ENCODE results near the gene RNASE7.
A peak's percentile ranks its signal among the peaks of the same experiment; 100 is the strongest.

The RNASE7 gene

GRCh38 chr14:21043974-21044618 is 1.9 kb downstream of the RNASE7 start:
- peak; percentile 20 for DNase-seq

GRCh38 chr14:21047378-21047781 is 5.2 kb downstream of the RNASE7 start:
- DNase-seq, result no peak

GRCh38 chr14:21048638-21049037 is 6.5 kb downstream of the RNASE7 start:
- DNase-seq, result no peak

DNA sequence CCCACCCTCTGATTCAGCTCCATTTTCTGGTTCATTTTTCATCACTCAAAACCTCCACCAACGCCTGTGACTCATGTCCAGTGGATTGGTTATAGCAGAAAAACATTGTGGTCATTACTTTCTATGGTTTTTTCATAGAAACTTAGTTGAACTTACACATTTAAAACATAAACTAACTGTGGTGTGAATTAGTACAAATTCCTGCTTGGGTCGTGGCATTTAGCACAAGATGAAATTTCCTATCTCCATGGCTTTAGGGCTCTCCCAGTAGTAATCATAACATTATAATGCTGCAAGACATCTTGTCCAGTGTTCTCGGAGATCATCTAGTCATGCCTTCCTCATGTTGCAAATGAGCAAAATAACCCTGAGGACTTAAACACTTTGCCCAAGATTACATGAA is 7.1 kb downstream of the RNASE7 start:
- DNase-seq, result no peak

DNA sequence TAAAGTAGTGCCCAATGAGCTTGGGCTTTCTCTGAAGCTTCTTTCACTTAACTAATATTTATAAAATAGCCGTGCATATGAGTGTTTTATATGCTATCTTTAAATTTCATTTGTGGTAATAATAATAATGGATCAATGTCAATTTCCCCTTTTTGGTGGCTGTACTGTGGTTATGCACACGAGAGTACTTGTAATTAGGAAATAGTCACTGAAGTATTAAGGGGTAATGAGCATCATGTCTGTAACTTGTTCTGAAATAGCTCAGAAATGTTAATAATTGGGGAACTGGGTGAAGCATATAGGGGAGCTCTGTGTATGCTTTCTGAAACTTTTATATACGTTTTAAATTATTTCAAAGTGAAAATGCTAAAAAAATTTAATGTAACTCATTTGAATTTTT is 8.4 kb downstream of the RNASE7 start:
- no peak for DNase-seq

DNA sequence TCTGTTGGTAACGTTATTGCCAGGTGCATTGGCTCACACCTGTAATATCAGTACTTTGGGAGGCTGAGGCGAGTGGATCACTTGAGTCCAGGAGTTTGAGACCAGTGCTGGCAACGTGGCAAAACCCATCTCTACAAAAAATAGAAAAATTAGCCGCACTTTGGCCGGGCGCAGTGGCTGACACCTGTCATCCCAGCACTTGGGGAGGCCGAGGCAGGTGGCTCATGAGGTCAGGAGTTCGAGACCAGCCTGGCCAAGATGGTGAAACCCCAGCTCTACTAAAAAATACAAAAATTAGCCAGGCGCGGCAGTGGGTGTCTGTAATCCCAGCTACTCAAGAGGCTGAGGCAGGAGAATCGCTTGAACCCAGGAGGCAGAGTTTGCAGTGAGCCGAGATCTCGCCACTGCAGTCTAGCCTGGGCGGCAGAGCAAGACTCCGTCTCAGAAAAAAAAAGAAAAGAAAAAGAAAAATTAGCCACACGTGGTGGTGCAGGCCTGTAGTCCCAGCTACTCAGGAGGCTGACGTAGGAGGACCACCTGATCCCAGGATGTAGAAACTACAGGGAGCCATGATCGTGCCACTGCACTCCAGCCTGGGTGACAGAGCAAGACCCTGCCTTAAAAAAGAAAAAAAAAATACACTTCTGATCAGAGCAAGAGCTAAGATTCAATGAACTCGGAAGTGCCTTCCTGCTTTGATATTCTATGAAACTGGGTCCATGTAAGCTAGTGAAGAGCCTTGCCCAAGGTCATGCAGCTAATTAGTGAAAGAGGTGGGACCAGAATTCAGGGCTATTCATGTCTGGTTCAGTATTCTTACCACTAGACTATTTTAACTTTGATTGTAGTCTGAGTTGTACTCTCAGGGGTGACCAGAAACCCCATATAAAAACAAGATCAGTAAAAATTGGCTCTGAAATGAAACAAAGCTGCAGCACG is 11.3 kb downstream of the RNASE7 start:
- no peak for DNase-seq

DNA sequence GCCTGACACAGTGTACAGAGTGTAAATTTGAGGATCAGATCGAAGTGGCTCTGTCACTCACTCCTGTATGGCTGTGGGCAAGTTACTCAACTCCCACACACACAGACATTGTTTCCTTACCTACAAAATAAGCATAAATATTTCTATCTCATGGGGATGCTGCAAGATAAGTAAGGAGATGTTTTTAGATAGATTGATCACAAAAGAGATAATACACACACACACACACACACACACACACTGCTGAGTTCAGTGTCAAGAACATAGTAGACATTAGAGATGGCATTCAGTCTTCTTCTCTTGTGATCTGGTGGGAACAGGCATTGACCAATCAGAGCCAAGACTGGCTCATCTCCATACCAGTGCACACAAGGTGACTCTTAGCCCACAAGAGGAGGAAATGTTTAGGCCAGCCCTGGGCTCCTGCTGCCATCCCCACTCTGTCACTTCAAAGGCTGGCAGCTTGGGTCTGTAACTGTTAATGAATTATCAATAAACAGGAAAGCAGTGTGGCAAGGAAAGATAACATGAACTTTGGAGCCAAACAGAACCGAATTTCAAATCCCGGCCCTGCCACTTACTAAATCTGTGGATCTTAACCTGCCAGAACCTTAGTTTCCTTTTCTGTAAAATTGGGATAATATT is 12.1 kb downstream of the RNASE7 start:
- DNase-seq, result no peak

- DNase-seq, result no peak
These were observed 12.6 kb downstream of the RNASE7 start for GRCh38 chr14:21054768-21055145.

GRCh38 chr14:21055432-21056117 is 13.4 kb downstream of the RNASE7 start:
- DNase-seq, result no peak

DNA sequence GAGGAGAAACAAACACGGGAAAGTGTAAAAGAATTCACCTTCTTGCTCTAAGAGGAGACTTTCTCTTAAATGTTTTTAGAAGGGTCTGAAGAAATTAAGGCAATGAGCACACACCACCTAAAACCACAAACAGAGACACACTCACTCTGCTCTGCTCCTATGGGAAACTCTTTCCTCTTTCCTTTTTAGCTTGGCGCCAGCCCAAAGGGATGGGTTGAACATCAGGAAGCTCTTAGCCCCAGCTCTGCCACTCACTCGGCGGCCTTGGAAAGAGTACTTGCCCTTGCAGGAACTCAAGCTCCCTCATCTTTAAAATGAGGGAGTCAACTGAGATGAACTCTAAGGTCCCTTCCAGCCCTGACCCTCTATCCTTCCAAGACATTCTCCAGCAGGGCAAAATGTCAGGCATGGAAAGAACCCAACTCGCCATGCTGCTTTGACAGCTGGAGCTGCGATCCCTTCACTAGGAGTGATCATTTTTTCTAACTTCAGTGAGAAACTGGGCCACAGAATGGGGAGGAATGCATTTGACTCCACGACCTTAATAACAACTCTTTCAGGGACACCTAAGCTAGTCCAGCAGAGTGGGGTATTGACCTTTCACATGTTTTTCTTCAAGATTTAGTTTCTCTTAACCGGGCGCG is 14.5 kb downstream of the RNASE7 start:
- no peak for DNase-seq

- no peak for DNase-seq
These were observed 15.9 kb downstream of the RNASE7 start, which contains the start of gene RNASE8 for GRCh38 chr14:21057803-21058675. Gene RNASE8, plus strand, starts transcription at chr14:21057822. Its CDS starts 71 bp downstream, at chr14:21057893.

DNA sequence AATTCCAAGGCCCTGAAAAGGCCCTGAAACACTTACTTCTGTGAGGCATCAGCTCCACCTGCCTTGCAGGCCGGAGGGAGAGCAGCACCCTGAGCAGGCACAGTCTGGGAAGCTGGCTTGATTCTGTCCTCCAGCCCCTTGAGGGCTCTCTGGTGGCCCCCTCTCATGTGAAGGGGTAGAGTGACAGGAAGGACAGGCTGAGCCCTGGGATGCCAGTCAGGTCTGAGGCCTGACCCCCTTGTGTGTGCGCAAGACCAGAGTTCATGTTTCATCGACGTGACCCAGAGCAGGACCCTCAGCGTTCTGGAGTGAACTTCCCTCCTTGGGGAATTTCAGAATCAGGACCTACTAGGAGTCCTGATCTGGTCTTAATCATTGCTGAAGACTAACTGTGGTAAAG is 16.7 kb downstream of the RNASE7 start:
- DNase-seq, result no peak

- no peak for DNase-seq
These were observed 17.9 kb downstream of the RNASE7 start for GRCh38 chr14:21059842-21060613.

DNA sequence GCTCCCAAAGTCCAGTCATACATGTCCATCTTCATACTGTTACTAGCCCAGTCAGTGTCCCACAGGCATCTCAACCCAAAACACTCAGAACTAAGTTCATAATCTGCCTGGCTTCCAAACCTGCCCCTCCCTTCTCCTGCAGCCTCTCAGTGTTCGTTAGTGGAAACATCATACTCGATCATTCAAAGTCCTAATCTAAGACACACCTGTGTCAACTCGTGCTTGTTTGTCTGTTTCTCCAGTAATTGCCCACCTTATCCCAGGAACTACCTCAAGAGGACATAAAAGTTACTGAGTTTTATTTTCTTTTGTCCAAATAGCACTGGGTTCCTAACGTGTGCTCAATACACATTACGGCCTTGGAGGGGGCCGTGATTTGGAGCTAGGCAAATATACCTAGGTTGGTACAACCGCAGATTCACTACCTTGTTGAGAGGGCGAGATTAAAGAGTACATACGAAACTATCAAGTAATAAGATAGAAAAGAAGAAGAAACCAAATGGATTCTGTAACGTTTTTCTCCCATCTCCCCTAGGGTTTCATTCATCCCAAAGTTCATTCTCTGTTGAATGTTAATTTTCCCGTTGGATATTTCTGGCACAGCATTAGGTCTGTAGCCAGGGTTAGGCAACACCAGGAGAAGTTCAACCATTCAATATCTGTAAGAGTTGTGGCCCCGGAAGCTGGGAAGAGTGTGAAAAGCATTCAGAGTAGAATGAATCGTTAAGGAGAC is 18.6 kb downstream of the RNASE7 start:
- DNase-seq, result no peak

DNA sequence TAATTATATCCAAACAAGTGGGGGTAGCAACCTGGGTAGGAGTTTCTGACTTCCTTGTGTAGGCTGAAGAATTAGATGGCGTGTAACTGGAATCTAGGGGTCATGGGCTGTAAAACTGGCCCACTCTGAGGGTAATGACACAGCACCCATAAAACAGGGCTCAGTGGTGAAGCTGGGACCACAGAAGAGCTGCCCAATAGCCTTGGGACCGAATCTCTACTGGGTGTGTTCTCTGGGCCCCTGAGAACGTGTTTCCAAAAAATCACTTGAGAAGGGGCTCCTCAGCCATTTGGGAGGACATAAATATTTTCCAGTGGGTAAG is 19.1 kb downstream of the RNASE7 start:
- no peak for DNase-seq

GRCh38 chr14:21063479-21063878 is 21.3 kb downstream of the RNASE7 start:
- no peak for DNase-seq

DNA sequence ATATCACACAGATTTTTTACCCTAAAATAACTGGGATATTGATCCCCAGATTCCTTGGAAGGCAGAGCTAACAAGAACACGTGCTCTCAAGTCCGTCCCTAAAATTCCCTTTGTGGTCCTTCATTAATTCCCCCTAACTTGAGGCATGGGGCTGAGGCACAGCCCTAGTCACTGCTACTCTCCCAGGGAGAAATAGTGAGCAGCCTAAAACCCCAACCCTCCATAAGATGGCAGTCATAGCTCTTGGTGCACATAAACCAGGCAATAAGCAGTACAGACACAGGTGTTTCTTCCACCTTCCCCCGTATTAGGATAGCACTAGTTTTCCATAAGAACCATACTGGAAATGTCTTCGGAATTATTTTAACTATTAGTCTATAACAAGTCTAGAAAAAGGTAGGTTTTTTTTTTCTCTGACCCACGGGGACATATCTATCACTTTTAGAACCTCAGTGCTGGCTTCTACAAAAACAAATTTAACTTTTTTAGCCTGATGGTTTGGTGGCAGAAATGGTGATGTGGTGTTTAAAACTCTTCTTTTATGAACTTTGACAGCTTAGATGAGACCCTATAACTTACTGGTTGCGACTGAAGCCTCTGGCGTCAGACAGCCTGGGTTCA is 24.8 kb downstream of the RNASE7 start:
- no peak for DNase-seq

DNA sequence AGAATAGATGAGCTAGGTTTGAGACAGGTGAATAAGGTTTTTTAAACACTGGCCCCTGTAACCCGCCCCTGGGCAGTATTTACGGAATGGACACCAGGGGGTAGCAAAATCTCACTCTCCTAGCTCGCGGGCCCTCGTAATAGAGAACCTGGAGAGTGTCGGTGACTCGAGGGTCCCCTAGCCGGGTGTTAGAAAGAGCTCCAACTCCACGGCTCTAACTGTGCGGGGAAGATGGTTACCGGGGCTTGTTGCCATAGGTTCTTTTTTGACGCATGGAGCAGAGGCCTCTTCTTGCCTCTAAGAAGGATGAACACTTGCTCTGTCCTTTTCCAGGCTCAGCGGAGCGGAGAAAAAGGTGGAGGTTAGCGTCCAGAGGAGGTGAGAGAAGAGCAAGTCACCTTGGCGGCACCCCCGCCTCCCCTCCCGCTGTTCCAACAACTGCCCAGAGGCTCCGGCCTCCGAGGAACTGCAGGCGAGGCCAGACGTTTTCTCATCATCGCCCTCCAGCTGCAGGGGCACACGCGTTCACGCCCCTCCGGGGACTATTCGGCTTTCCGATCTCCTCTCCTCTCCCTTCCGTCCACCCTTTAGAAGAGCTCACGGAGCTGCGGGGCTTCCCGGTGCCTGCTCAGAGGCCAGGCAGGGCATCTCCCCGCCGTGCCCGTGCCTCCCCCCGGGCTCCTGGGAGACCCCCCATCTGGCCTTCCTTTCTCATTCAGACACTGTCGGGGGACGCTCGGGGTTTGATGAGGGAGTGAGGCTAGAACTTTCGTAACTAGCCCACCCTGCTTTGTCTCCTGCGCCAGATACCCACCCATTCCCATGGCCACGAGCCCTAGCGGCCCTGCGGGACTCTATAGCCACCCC is 26.6 kb downstream of the RNASE7 start:
- peak; percentile 31 for DNase-seq

Measured in NCI-H2029 (cell line).